ENCODE data around the gene TRERF1.

Gene TRERF1

GRCh38 chr6:42418724-42419123 lies 33.0 kb downstream of the TRERF1 start:
- in situ Hi-C loops (cut with HindIII; ENCODE audit: low sequenced_read_pairs), result loop anchor here (5.0 kb wide), 1 partner anchor 34 kb away; the partner anchor contains the start of gene TRERF1
- TF ChIP-seq, protein P1, sequence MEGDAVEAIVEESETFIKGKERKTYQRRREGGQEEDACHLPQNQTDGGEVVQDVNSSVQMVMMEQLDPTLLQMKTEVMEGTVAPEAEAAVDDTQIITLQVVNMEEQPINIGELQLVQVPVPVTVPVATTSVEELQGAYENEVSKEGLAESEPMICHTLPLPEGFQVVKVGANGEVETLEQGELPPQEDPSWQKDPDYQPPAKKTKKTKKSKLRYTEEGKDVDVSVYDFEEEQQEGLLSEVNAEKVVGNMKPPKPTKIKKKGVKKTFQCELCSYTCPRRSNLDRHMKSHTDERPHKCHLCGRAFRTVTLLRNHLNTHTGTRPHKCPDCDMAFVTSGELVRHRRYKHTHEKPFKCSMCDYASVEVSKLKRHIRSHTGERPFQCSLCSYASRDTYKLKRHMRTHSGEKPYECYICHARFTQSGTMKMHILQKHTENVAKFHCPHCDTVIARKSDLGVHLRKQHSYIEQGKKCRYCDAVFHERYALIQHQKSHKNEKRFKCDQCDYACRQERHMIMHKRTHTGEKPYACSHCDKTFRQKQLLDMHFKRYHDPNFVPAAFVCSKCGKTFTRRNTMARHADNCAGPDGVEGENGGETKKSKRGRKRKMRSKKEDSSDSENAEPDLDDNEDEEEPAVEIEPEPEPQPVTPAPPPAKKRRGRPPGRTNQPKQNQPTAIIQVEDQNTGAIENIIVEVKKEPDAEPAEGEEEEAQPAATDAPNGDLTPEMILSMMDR (IDR thresholded peaks at IDR 0.05; ENCODE audit: low read depth, low read length, missing control alignments), result no peak
- DNase-seq (ENCODE audit: low read depth), result no peak
- H3K4me3 ChIP-seq (ENCODE audit: low read depth, low read length), result no peak overlapping the region

GRCh38 chr6:42417641-42418112 lies 34.0 kb downstream of the TRERF1 start:
- TF ChIP-seq, protein P1 (IDR thresholded peaks at IDR 0.05; ENCODE audit: low read depth, low read length, missing control alignments), result no peak

DNA sequence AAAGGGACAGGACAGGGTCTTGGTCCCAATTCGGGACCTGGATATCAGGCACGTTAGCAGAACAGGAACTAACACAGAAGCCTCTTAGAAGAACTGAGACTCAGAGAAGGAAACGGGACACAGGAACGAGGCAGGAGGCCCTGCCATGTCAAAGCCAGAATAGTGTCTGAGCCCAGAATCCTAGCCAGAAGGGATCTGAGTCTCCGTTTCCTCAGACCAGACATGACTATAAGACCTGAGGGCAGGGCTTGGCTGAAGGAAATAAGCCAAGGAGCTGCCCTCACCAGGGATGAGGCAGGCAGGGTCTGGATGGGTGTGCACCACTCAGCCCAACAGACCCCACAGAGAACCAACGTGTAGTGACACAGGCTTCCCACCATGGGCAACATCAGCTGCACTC lies 40.3 kb downstream of the TRERF1 start:
- TF ChIP-seq, protein P1 (IDR thresholded peaks at IDR 0.05; ENCODE audit: low read depth, low read length, missing control alignments), result no peak
- H3K4me3 ChIP-seq (ENCODE audit: low read depth, low read length), result no peak overlapping the region
- no peak for DNase-seq (ENCODE audit: low read depth)
- in situ Hi-C loops (cut with HindIII; ENCODE audit: low sequenced_read_pairs), result no loop called here

More at GRCh38 chr6:42417641-42418112, 34.0 kb downstream of the TRERF1 start:
- in situ Hi-C loops (cut with HindIII; ENCODE audit: low sequenced_read_pairs), result loop anchor here (5.0 kb wide), 1 partner anchor 35 kb away; the partner anchor contains the start of gene TRERF1
- H3K4me3 ChIP-seq (ENCODE audit: low read depth, low read length), result no peak overlapping the region
- DNase-seq (ENCODE audit: low read depth), result peak; percentile 83

GRCh38 chr6:42410861-42411260 lies 40.9 kb downstream of the TRERF1 start:
- DNase-seq (ENCODE audit: low read depth), result no peak
- in situ Hi-C loops (cut with HindIII; ENCODE audit: low sequenced_read_pairs), result no loop called here
- H3K4me3 ChIP-seq (ENCODE audit: low read depth, low read length), result no peak overlapping the region
- TF ChIP-seq, protein P1 (IDR thresholded peaks at IDR 0.05; ENCODE audit: low read depth, low read length, missing control alignments), result no peak

GRCh38 chr6:42409581-42409980 lies 42.1 kb downstream of the TRERF1 start:
- no peak overlapping the region for H3K4me3 ChIP-seq (ENCODE audit: low read depth, low read length)
- TF ChIP-seq, protein P1 (IDR thresholded peaks at IDR 0.05; ENCODE audit: low read depth, low read length, missing control alignments), result no peak
- DNase-seq (ENCODE audit: low read depth), result no peak
- in situ Hi-C loops (cut with HindIII; ENCODE audit: low sequenced_read_pairs), result no loop called here

DNA sequence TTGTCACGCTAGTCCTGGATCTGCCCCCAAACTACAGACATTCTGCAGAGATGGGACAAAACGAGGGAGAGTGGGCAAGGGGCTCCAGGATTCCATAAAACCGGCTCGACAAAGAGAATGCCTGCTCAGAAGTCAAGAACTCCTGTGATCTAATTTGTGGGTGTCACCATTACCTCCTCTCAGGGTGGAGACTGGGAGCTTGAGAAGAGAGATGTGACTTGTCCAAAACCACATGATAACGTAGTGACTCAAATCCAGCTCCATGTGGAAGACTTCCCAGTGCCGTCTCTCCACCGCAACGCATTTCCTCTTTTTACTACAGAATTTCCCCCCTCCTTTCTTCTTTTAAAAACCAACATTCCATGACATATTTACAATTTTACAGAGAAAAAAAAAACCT lies 44.3 kb downstream of the TRERF1 start:
- TF ChIP-seq, protein P1 (IDR thresholded peaks at IDR 0.05; ENCODE audit: low read depth, low read length, missing control alignments), result no peak
- peak; percentile 78 for DNase-seq (ENCODE audit: low read depth)
- in situ Hi-C loops (cut with HindIII; ENCODE audit: low sequenced_read_pairs), result no loop called here
- H3K4me3 ChIP-seq (ENCODE audit: low read depth, low read length), result no peak overlapping the region
